Fibroblast of skin of scalp (primary cell): Measurements from ENCODE around the gene GNA12.
"Not testable (repeated sequence)": the region's sequence is repeated elsewhere in the genome, so short reads cannot be mapped to it uniquely, and the experiment has no call there.

Experiments used
- DNase-seq: peaks from one replicate; pipeline ENCODE4 v3.0.0-alpha.2; 2013

GNA12 gene

GRCh38 chr7:2743523-2744185, 100.5 kb downstream of the GNA12 start:
- DNase-seq = not testable (repeated sequence)

DNA sequence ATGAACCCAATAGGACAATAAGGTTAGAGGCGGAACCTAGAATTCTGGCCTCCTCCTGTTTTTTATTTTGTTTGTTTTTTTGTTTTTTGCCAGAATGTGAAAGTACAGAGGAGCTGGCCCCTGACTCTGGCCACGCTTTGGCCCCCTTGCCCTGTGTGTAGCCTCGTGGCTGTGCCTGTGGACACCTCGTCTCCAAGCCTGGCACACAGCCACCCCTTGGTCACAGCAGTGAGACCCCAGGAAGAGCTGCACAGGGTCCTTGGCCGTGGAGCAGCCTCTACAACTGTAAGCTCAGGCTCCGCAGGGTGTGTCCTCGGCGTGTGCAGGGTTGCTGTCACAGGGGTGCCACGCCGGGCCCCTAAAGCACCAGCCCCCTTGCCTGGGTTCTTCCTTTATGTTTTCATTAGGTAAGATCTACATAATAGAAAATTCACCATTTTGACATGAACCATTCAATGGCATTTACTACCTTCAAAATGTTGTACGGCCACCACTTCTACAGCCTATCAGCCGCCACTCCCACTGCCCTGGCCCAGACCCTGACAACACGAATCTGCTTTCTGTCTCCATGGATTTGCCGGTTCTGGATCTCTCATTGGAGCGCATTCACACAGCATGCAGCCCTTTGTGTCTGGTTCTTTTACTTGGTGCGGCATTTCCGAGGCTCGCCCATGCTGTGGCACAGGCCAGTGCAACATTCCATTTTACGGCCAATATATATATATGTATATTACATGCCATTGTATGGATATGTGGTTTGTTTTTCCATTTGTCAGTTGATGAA, 105.2 kb downstream of the GNA12 start:
- DNase-seq = no peak

- DNase-seq = no peak
Measured at GRCh38 chr7:2737771-2738540, 106.2 kb downstream of the GNA12 start.

DNA sequence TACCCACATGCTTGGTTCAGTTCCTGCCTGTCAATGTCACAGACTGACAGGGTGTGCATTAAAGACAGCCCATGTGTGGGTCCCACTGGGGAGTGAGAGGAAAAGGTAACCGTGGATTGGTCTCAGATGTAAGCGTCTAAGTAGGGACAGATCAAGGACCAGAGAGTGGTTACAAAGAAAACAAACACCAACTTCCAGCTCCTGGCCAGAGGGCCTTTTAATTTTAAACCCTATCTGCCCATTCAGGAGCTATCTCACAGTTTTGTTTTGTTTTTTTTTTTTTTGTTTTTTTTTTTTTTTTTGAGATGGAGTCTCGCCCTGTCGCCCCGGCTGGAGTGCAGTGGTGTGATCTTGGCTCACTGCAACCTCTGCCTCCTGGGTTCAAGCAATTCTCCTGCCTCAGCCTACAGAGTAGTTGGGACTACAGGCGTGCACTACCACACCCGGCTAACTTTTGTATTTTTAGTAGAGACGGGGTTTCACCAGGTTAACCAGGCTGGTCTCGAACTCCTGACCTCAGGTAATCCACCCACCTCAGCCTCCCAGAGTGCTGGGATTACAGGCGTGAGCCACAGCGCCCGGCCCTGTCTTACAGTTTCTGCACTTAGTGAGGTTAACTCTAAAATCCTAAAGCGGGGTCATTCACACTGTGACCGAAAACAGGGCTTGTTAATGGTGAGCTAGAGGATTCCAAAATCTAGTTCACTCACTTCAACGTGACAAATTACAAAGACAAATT, 106.9 kb downstream of the GNA12 start:
- not testable (repeated sequence) for DNase-seq

DNA sequence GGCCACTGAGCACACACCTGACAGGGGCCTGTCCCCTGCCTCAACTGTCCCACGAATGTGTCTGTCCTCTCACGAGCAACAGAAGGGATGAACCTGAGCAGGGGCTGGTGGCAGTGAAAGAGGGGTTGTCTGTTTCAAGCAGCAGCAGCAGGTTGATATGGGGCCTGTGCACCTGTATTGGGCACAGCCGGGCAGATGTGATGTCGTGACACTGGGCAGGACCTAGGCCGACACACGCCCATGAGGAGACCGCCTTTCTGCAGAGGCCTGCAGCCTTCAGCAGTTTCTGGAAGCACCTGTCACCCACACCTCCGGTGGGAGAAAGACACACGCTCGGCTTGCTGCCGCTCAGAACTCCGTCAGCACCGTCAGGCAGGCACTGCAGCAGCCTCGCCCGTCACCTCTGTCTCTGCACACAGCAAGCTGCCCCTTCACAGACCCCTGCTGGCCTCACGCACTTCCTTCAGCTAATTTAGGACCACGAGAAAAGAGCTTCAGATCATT, 107.6 kb downstream of the GNA12 start:
- DNase-seq = no peak

GRCh38 chr7:2735744-2736143, 108.4 kb downstream of the GNA12 start:
- no peak for DNase-seq

DNA sequence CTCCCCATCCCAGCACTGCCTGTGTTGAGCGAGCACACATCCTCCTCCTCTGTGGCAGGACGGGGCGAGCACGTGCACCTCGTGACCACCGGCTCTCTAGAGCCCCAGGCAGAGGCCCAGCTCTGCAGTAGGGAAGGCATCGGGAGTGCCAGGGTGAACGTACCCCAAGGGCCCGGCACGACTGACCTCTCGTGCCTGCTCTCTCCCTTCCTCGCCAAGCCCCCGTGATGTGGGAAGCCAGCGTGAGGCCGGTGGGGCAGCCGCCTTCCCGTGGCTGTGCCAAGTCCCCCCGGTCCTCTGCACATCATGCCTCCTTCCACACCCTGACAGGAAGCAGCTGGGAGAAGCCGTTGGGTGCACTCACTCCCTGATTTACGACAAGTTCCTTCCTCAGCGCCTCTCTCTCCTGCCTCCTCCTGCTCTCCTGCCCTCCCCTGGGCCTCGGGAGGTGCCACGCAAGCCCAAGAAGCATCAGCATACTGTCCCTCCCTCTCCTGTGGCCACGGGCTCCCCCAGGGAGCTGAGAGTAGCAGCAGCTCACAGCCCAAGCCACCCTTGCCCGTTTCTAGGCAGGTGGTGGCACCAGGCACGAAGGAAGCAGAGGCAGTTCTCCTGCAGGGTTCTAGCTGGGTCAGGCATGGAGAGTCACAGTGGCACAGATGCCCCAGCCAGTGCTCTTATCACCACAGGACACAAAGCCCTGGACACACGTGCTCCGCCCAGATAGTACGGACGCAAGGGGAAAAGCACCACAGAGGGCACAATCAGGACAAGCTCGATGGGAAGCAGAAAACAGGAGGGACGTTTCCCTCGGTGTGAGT, 109.1 kb downstream of the GNA12 start:
- no peak for DNase-seq

GRCh38 chr7:2734084-2734686, 109.9 kb downstream of the GNA12 start:
- DNase-seq = no peak

DNA sequence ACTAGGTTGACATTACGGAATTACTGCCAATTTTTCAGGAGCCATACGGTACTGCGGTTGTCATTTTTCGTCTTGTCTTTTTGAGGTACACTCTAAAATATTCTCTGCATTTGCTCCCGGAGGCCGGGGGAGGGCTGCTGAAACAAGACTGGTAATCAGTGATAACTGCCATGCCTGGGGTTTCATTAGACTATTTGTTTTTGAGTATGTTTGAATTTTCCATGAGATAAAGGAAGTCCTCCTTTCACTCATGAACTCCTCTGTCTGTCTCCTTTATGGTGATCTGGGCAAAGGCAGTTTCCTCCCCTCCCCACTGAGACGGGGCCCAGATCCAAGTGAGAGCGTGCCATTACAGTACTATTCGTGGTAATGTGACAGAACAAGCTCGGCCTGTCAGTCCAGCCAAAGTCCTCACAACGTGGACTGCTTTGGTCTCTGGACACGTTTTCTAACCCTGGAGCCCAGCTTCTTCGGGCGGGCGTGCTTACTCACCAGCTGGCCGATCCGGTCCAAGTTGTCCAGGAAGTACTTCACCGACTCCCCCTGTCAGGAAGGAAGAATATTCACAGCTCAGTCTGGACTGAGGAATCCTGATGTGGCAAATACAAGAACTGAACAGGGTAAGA, 111.0 kb downstream of the GNA12 start:
- no peak for DNase-seq

DNA sequence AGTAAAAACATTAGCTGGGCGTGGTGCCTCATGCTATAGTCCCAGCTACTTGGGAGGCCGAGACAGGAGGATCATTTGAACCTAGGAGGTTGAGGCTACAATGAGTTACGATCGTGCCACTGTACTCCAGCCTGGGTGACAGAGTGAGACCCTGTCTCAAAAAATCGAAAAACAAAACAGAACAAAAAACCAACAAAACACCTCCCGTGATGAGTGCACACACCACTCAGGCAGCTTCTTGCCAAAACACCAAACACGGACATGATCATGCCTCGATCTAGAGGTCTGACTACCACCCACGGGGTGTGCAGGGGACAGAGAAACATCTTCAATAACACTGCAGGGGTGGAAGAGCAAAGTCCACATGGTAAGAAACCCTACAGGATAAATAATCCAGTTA, 111.7 kb downstream of the GNA12 start:
- DNase-seq = no peak

DNA sequence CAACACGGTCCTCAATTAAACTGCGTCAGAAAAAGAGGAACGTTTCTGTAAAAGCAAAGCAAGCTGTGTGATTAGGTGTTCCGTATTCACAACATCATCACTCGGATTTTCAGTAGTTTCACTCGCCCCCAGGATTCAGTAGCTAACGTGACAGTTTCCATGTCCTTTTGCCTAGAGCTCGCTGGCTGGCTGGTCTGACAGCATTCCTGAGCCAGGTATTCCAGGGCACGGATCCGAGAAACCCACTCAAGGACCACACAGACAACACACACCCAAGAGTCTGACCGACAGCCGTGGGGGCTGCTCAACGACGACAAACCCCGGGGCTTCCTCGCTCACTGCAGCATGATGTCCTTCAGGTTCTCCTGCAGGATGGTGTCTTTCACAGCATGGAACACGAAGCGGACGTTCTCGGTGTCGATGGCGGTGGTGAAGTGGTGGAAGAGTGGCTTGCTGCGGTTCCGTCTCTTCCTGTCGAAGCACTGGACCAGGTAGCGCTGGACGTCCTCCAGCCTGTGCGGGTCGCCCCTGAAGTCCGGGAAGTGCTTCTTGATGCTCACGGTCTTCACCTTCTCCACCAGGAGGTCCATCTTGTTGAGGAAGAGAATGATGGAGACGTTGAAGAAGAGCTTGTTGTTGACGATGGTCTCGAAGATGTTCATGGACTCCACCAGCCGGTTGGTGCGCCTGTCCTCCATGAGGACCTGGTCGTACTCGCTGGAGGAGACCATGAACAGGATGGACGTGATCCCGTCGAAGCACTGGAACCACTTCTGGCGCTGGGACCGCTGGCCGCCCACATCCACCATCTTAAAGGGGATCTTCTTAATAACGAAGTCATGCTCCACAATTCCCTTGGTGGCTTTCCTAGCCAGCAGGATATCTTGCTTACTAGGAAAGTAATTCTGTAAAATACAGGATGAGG, 113.0 kb downstream of the GNA12 start:
- no peak for DNase-seq

- DNase-seq = no peak
Measured at GRCh38 chr7:2729893-2730716, 114.0 kb downstream of the GNA12 start.

DNA sequence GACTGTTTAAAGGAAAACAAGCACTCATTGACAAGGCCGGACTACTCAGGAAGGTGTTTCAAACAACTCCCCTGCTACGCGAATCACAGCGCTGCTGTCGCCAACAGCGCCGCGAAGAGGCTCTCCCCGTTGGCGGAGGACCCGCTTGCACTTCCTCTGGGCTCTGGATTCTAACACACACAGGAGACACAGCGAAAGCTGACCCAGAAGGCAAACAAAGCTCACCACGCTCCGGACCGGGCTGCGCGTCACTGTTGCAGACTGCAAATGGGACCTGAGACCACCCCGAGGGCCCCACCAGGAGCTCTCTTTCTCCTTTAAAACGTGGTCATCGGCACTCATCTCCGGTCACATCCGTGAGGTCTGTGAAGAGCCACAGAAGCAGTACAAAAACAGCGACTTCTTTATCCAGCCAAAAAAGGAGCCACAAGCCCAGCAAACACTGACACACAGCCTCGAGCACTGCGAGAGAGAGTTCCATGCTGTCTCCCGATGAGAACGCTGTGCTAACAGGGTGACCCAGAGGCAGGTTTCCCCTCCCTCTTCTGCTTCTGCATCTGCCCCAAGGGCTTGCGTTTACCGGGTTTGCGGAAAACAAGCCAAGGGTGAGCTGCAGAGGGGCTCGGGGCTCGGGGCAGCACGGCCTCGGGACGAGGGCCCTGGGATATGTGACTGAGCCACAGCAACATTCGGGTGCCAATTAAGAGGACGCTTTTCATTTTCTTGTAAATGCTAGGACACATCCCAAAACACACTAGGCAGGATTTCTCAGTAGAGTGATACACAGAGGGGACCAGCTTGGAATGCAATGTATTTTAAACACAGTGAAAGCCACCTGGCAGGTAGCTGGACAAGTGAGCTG, 114.8 kb downstream of the GNA12 start:
- no peak for DNase-seq

GRCh38 chr7:2728316-2729030, 115.6 kb downstream of the GNA12 start:
- DNase-seq = peak; percentile 35

GRCh38 chr7:2727206-2727605, 116.9 kb downstream of the GNA12 start:
- not testable (repeated sequence) for DNase-seq

- DNase-seq = no peak
Measured at GRCh38 chr7:2726316-2727018, 117.6 kb downstream of the GNA12 start.
